SJCRH30 (cell line): ENCODE measurements around the gene MYO19. TPM values are rescaled to one million over a fixed set of nuclear protein-coding genes. Genes with fewer than 3 reads are reported as not detected.
"Not testable (repeated sequence)": the region's sequence is repeated elsewhere in the genome, so short reads cannot be mapped to it uniquely, and the experiment has no call there.

ENCODE experiments used
- DNase-seq, 2 experiments: peaks; one replicate each; pipeline ENCODE4 v3.0.0-alpha.2; 2015 to 2020
- H3K27ac ChIP-seq: fragments of 250-450 bp; sonication (Bioruptor Pico); 2 replicates; pipeline ENCODE4 v1.5.1; 2020; ENCODE audit warnings: mild to moderate bottlenecking, moderate library complexity
- H3K27me3 ChIP-seq: fragments of 250-450 bp; sonication (Bioruptor Pico); 2 replicates; pipeline ENCODE4 v1.5.1; 2020; ENCODE audit warnings: mild to moderate bottlenecking, moderate library complexity
- H3K36me3 ChIP-seq: fragments of 250-450 bp; sonication (Bioruptor Pico); 2 replicates; pipeline ENCODE4 v1.5.1; 2020; ENCODE audit warnings: mild to moderate bottlenecking, moderate library complexity
- H3K4me1 ChIP-seq: fragments of 250-450 bp; sonication (Bioruptor Pico); 2 replicates; pipeline ENCODE4 v1.5.1; 2020; ENCODE audit warnings: mild to moderate bottlenecking, moderate library complexity
- H3K4me3 ChIP-seq: fragments of 250-450 bp; sonication (Bioruptor Pico); 2 replicates; pipeline ENCODE4 v1.5.1; 2020; ENCODE audit warnings: mild to moderate bottlenecking, moderate library complexity
- H3K9me3 ChIP-seq: fragments of 250-450 bp; sonication (Bioruptor Pico); replicated peaks from 2 replicates; pipeline ENCODE4 v1.5.1; 2020; ENCODE audit warnings: mild to moderate bottlenecking, moderate library complexity
- total RNA-seq: library from RNA; depleted of rRNA; stranded (reverse); fragments of >200 nt; shearing (Covaris generic); gene quantifications from 2 replicates; pipeline ENCODE4 v1.2.3, GENCODE V29; 2014

Gene MYO19
- total RNA-seq, 1 experiment from 2014 or later, result 93.0 TPM

GRCh38 chr17:36498560-36499300 is 35.9 kb downstream of the MYO19 start:
- no peak for DNase-seq
- peaks cover 59% of the 10 kb centered on the region for H3K36me3 ChIP-seq

DNA sequence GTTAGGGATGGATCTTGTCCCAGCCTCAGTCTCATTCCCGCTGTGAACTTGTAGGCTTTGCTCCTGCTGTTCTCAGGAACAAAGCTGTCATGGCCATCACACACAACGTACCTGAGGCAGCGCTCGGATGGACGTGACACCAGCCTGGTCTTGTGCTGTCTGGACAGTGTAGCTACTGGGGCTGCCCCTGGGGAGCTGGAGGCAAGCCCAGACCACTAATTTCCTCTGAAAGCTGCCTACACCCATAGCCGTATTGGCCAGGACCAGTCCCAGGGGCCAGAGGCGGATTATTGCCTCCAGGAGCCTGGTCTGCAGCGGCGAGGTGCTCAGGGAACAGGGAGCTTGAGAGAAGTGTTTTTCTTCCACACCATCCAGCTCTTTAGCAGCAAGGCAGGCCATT is 36.5 kb downstream of the MYO19 start:
- H3K4me3 ChIP-seq, result no peak overlapping the region
- H3K27ac ChIP-seq, result no peak overlapping the region
- no peaks in the 10 kb centered on the region for H3K27me3 ChIP-seq
- DNase-seq, result no peak
- H3K4me1 ChIP-seq, result no peaks in the 10 kb centered on the region
- H3K36me3 ChIP-seq, result peaks cover 64% of the 10 kb centered on the region
- H3K9me3 ChIP-seq, result no peaks in the 10 kb centered on the region

More at GRCh38 chr17:36498560-36499300, 35.9 kb downstream of the MYO19 start:
- Histone ChIP-seq H3K27me3 (no peaks in the 10 kb centered on the region), H3K4me3 (no peak overlapping the region), H3K27ac (no peak overlapping the region), H3K4me1 (no peaks in the 10 kb centered on the region), H3K9me3 (no peaks in the 10 kb centered on the region)

DNA sequence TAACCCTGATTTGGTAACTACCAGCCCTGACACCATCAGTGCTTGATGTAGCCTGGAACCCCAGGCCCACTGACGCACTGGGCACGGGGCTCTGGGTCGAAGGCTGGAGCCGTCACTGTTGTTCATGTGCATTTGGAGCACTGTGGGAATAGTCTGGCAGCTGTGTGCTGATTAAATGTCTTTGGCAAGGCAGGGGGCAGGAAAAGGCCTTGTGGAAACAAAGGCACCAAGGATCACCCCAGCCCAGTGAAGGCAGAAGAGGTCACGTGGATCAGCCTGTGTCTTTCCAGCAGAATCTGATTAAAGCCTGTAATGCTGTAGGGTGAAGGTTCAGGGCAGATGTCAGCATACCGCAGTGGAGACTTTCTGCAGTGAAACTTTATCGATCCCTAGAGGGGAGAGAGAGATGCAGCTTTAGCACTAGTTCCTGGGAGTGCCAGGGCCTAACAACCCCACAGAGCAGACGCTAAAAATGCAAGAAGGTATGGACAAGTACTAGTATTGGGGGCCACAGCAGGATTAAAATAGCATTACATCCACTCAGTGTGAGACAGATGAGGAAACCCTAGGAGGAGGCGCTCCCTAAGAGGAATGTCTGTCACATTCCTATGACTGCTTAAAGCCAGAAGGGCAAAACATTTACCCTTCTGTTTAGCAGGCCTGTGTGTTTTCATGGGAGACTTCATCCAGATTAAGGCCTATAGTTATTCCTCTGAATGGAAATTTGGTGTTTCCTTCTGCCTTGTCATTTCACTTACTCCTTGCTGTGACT is 38.5 kb downstream of the MYO19 start:
- Histone ChIP-seq H3K36me3 (peaks cover 68% of the 10 kb centered on the region), H3K4me1 (no peaks in the 10 kb centered on the region), H3K4me3 (no peak overlapping the region), H3K27ac (no peak overlapping the region), H3K27me3 (no peaks in the 10 kb centered on the region), H3K9me3 (no peaks in the 10 kb centered on the region)
- no peak for DNase-seq

DNA sequence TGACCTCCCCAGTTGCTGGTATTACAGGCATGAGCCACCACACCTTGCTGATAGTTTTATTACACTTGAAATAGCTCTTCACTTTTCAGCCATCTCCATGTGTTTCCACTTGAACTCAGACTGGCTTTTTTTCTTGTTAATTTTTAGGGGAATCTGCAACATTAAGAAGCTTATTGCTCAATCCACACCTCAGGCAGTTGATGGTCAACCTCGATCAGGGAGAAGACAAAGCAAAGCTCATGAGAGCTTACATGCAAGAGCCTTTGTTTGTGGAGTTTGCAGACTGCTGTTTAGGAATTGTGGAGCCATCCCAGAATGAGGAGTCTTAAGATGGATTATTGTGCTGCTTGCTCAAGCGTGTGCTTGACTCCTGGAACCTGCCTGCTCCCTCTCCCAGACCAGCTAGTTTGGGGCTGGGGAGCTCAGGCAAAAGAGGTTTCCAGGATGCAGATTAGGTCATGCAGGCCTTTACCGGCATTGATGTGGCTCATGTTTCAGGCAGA is 39.5 kb downstream of the MYO19 start:
- no peaks in the 10 kb centered on the region for H3K27me3 ChIP-seq
- H3K27ac ChIP-seq, result no peak overlapping the region
- no peaks in the 10 kb centered on the region for H3K4me1 ChIP-seq
- H3K9me3 ChIP-seq, result no peaks in the 10 kb centered on the region
- peaks cover 68% of the 10 kb centered on the region for H3K36me3 ChIP-seq
- H3K4me3 ChIP-seq, result no peak overlapping the region
- DNase-seq, result no peak

- no peaks in the 10 kb centered on the region for H3K9me3 ChIP-seq
- H3K4me1 ChIP-seq, result no peaks in the 10 kb centered on the region
- H3K27ac ChIP-seq, result no peak overlapping the region
- no peaks in the 10 kb centered on the region for H3K27me3 ChIP-seq
- no peak overlapping the region for H3K4me3 ChIP-seq
- no peak for DNase-seq
- peaks cover 71% of the 10 kb centered on the region for H3K36me3 ChIP-seq
Observed at GRCh38 chr17:36494674-36495073, 40.0 kb downstream of the MYO19 start.

DNA sequence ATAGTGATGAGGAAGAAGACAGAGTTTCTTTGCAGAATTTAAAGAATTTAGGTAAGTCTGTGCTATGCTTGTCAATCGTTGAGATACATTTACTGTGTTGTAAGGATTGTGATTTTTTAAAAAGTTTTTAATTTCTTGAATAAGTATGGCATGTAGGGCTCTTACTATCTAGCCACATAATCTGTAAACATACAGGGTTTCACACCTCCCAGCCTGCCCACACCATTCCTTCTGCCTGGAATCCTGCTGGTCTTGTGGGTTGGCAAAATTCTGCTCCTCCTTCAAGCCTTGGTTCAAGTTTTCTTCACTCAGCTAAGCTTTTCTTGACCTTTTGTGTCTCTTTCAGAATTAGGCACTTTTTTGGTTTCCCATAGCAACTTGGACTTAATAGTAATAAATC is 40.7 kb downstream of the MYO19 start:
- no peak overlapping the region for H3K4me3 ChIP-seq
- H3K36me3 ChIP-seq, result peaks cover 72% of the 10 kb centered on the region

GRCh38 chr17:36486204-36487194 is 48.2 kb downstream of the MYO19 start, which contains the start of gene ZNHIT3:
Gene ZNHIT3, plus strand, starts transcription at chr17:36486681. Its CDS starts 19 bp downstream, at chr17:36486700.
- DNase-seq, result peak; percentile 93 to 96

More for the DNA sequence above, 40.7 kb downstream of the MYO19 start:
- Histone ChIP-seq H3K27ac (no peak overlapping the region), H3K27me3 (no peaks in the 10 kb centered on the region), H3K4me1 (no peaks in the 10 kb centered on the region), H3K9me3 (no peaks in the 10 kb centered on the region)
- DNase-seq, result no peak

DNA sequence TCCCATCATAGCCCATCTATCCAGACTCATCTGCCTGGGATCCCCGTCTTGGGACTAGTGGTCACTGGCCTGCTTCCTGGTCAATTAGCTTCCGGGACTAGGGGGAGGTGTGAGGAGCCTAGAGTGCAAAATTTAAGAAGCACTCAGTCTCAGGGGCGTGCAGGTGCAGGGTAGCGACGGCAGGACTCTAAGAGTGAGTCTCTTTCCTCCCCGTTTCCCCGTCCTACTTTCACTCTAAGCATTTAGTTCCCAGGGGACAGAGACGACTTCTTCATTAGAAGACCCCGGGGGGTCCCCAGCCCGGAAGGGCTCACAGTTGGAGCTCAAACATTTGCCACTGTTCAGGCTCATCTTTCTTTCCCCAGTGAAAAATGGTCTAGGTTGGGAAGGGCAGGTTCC is 48.9 kb downstream of the MYO19 start:
- no peak overlapping the region for H3K27ac ChIP-seq
- no peaks in the 10 kb centered on the region for H3K27me3 ChIP-seq

More at GRCh38 chr17:36486204-36487194, 48.2 kb downstream of the MYO19 start, which contains the start of gene ZNHIT3:
- H3K9me3 ChIP-seq, result no peaks in the 10 kb centered on the region
- H3K4me3 ChIP-seq, result peak within 1 kb of the TSS; percentile 80
- no peaks in the 10 kb centered on the region; the same call in 1 of the 2 replicates for H3K4me1 ChIP-seq
- H3K27ac ChIP-seq, result peak within 1 kb of the TSS; percentile 73
- H3K27me3 ChIP-seq, result no peaks in the 10 kb centered on the region
- peaks cover 17% of the 10 kb centered on the region for H3K36me3 ChIP-seq

DNA sequence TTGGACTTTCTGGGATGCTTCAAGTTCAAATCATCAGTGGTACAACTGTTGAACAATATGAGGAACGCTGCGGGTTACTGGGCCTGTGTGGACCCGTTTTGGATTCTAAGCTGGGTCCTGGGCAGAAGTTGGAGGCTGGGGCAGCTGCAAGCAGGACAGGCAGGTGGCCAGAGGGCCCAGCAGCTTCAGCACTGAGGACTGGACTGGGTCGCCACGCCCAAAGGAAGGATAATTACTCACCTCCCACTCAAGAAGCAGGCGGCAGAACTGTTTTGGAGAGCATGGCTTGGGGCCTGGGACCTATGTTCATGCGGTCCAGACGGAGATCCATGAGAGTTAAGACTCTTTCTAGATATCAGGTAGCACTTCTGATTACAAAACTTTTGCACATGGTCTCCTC is 49.6 kb downstream of the MYO19 start:
- no peak overlapping the region for H3K27ac ChIP-seq
- no peak for DNase-seq
- no peaks in the 10 kb centered on the region for H3K9me3 ChIP-seq
- peaks cover 11% of the 10 kb centered on the region for H3K36me3 ChIP-seq
- no peaks in the 10 kb centered on the region; the same call in 1 of the 2 replicates for H3K4me1 ChIP-seq
- H3K27me3 ChIP-seq, result no peaks in the 10 kb centered on the region
- H3K4me3 ChIP-seq, result no peak overlapping the region

More for the DNA sequence above, 48.9 kb downstream of the MYO19 start:
- Histone ChIP-seq H3K4me1 (no peaks in the 10 kb centered on the region; the same call in 1 of the 2 replicates), H3K36me3 (peaks cover 17% of the 10 kb centered on the region), H3K9me3 (no peaks in the 10 kb centered on the region), H3K4me3 (peak overlapping the region; percentile 80)
- DNase-seq, result no peak

- not testable (repeated sequence) for H3K27me3 ChIP-seq, H3K9me3 ChIP-seq, DNase-seq, H3K27ac ChIP-seq, H3K4me3 ChIP-seq, H3K36me3 ChIP-seq, H3K4me1 ChIP-seq
Observed at GRCh38 chr17:36484021-36484420, 50.6 kb downstream of the MYO19 start.

DNA sequence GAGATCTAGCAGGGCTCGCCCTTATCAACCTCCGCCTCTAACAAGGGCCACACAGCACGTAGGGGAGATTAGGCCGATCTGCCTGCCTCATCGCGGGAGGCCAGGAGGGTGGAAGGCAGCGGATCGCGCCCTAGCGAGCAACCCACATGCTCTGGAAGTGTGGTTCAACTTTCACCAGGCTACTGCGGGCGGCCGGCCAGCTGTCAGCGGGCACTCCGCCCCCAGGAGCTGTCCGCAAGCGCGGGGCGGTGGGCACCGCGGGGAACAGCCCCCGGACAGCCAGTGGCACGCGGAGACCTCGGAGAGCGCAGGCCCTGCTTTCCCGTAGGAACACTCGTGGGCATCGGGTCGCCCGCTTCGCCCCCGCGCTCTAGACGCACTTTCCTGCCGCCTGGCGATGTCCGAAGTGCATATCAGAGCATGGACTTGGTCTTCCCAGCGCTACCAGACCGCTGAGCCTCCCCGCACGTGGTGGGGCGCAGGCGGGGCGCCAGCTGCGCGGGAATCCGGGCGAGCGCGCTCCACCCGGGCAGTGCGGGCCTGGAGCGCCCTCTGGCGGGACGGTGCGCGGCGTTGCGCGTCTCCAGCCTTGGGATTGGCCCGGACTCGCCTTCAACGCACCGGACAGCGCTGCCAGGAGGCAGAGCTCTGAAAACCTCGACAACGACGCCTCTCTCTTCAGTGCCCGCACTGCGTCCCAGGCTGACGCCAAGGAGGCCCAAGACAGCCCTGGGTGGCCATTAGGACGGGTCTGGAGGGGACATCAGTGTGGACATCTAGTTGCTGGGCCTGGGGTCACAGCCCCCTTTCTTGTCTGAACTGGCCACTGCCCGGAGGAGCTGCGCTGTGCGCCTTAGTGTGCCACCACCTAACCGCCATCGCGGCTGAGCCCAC is 51.8 kb downstream of the MYO19 start:
- no peaks in the 10 kb centered on the region for H3K27me3 ChIP-seq
- H3K4me1 ChIP-seq, result no peaks in the 10 kb centered on the region
- no peaks in the 10 kb centered on the region for H3K9me3 ChIP-seq
- peak; percentile 64 to 78 for DNase-seq
- H3K4me3 ChIP-seq, result peak overlapping the region; percentile 24
- no peak overlapping the region for H3K27ac ChIP-seq
- no peaks in the 10 kb centered on the region for H3K36me3 ChIP-seq

- H3K27ac ChIP-seq, result no peak overlapping the region
- no peaks in the 10 kb centered on the region for H3K27me3 ChIP-seq
- DNase-seq, result no peak
- no peaks in the 10 kb centered on the region for H3K4me1 ChIP-seq
- H3K9me3 ChIP-seq, result no peaks in the 10 kb centered on the region
- no peak overlapping the region for H3K4me3 ChIP-seq
- no peaks in the 10 kb centered on the region for H3K36me3 ChIP-seq
Observed at GRCh38 chr17:36481829-36482228, 52.8 kb downstream of the MYO19 start.

DNA sequence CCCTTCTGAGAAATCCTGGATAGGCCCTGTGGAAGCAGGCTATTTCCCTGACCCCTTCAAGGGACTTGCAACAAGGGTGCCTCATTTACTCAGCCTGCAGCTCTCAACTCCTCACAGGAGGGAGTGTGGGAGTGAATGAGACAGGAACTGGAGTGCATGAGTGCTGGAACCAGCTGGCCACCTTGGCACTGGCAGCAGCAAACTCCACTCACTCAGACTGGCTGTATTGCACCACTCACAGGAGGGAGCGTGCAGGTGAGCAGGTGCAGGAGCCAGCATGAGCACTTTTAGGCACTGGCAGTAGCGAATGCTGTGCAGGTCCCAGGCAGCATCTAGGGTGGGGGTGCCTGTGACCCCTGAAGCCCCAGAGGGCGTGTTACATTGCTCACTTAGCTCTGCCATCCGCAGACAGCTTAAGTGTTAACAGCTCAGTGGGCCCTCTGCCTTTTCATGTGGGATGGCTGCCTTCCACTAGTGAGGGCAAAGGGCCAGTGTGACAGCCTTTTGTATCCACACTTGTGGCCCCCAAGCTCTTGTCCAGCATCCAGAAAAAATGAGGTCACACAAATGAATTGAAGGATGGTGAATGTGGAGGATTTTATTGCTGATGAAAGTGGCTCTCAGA is 59.2 kb downstream of the MYO19 start:
- no peak for DNase-seq
- no peak overlapping the region for H3K27ac ChIP-seq
- H3K4me3 ChIP-seq, result no peak overlapping the region
- no peaks in the 10 kb centered on the region for H3K36me3 ChIP-seq
- peaks cover 16% of the 10 kb centered on the region; the same call in 1 of the 2 replicates for H3K27me3 ChIP-seq
- H3K9me3 ChIP-seq, result no peaks in the 10 kb centered on the region
- no peaks in the 10 kb centered on the region for H3K4me1 ChIP-seq
